PC-9 (cell line): ENCODE results near the gene ACAD10.

ENCODE experiments used
- CTCF ChIP-seq: fragments of 200-600 bp; sonication (generic); conservative IDR thresholded peaks from 2 replicates; pipeline ENCODE4 v1.6.1; 2017; ENCODE audit warnings: mixed run types, antibody characterized with exemption, mild to moderate bottlenecking, moderate library complexity
- EZH2 ChIP-seq: fragments of 200-600 bp; sonication (generic); IDR thresholded peaks from 2 replicates; pipeline ENCODE4 v1.8.0; 2017; ENCODE audit warnings: antibody characterized with exemption, low read depth

DNA sequence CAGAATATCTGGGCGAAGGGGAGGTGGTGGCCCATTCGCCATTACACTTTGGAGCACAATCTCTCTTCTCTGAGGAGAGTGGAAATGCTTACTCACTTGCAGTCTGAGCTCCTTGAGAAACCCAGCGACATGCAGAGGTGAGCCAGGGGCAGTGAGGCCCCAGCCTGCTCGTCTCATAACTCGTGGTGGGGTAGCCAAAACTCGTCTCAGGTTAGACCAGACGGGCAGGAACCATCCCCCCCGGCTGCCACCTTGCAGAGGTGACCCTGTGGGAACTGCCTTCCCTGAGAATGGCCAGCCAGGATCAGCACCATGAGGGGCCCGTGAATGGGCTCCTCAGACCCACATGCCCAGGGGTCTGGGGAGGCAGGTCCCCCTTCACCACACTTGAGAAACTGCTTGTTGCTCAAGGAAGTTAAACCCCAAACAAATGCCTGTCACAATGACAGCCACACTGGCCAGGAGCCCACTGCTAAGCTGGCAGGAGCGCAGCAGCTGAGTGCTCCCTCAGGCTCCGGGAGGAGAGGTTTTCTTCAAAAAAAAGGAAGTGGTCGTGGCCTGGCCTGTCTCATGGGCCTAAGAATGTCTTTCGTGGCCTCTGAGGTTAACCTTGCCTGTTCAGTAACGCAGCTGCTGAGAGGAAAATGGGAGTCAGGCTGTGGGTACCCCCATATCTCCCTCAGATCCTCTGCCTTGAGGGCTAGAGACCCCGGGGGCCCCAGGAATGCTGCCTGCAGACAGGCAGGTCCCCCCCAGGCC is 71.7 kb downstream of the ACAD10 start:
- TF ChIP-seq CTCF (no peak), EZH2 (no peak)
